ENCODE results near the gene SPRTN.

- TF ChIP-seq, protein P1, sequence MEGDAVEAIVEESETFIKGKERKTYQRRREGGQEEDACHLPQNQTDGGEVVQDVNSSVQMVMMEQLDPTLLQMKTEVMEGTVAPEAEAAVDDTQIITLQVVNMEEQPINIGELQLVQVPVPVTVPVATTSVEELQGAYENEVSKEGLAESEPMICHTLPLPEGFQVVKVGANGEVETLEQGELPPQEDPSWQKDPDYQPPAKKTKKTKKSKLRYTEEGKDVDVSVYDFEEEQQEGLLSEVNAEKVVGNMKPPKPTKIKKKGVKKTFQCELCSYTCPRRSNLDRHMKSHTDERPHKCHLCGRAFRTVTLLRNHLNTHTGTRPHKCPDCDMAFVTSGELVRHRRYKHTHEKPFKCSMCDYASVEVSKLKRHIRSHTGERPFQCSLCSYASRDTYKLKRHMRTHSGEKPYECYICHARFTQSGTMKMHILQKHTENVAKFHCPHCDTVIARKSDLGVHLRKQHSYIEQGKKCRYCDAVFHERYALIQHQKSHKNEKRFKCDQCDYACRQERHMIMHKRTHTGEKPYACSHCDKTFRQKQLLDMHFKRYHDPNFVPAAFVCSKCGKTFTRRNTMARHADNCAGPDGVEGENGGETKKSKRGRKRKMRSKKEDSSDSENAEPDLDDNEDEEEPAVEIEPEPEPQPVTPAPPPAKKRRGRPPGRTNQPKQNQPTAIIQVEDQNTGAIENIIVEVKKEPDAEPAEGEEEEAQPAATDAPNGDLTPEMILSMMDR (IDR thresholded peaks at IDR 0.05) = no peak
- no peak for TF ChIP-seq POLR2A (IDR thresholded peaks at IDR 0.05)
Observed at GRCh38 chr1:231354330-231355020, 16.4 kb downstream of the SPRTN start.

Data from right lobe of liver (tissue), 4 donors.